SHP77 (cell line): ENCODE measurements around the gene SAFB2.

Experiments used
- DNase-seq, 2 experiments: peaks; one replicate each; lab custom pipeline; 2025; lab: John Stamatoyannopoulos, UW

SAFB2 gene

GRCh38 chr19:5542665-5543064 lies 79.9 kb downstream of the SAFB2 start:
- DNase-seq, result no peak

- DNase-seq, result no peak
These were observed 81.1 kb downstream of the SAFB2 start for GRCh38 chr19:5541456-5541855.

GRCh38 chr19:5540208-5540607 lies 82.4 kb downstream of the SAFB2 start:
- no peak for DNase-seq

GRCh38 chr19:5537870-5538269 lies 84.7 kb downstream of the SAFB2 start:
- no peak for DNase-seq
